ENCODE results near the gene ARID3C. TPM values are rescaled to one million over a fixed set of nuclear protein-coding genes. Genes with fewer than 3 reads are reported as not detected.

The ARID3C gene
- total RNA-seq, 2 experiments from 2014 or later: 0.29 to 0.37 TPM

DNA sequence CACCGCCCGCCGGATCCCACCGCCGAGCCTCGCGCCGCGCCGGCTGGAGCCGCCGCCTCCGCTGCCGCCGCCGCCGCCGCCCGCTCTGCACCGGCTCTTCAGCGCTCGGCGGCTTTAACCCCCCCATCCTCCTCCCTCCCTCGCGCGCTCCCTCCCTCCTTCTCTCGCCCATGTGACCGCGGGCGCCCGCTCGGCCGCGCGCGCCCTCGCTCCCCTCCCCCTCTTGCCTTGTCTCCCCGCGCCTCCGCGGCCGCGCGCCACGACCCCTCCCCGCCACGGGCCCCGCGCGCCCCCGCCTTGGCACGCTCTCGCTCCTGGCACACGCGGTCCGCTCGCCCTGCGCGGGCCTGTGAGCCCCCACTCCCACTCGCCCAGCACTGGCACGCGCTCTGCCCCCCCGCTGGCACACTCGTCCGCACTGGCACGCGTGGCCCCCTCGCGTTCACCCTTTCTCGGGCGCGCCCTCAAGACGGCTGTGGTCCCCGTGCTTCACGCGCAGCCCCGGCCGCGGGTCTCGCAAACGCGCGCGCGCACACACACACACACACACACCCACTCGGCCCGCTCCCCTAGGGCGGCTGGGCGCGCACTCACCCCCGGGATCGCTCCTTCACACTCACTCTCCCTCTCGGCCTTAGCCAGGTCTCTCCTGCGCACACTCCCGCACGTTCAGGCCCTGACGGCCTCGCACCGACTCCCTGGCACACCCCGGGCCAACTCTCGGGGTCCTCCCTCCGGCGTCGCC lies 39.1 kb downstream of the ARID3C start, which contains the start of gene CNTFR:
Gene CNTFR, minus strand, starts transcription at position 89 of the 745 bp plus-strand sequence. CDS start 20,743 bp downstream, outside the sequence.
- no peak for DNase-seq
- Mint-ChIP-seq H3K27ac (no peak within 1 kb of the TSS), H3K9me3 (no peaks in the 10 kb centered on the region), H3K27me3 (ENCODE audit: low read depth) (peaks cover 73% of the 10 kb centered on the region), H3K36me3 (ENCODE audit: low read depth) (no peaks in the 10 kb centered on the region), H3K4me1 (ENCODE audit: low read depth) (peaks cover 22% of the 10 kb centered on the region), H3K4me3 (peak within 1 kb of the TSS; percentile 58)
- CTCF ChIA-PET: no interaction called here
- intact Hi-C loops (cut with micrococcal nuclease): loop anchor here (2.0 to 5.0 kb wide), 2 partner anchors 65 to 88 kb away; no protein-coding TSS in a partner anchor

DNA sequence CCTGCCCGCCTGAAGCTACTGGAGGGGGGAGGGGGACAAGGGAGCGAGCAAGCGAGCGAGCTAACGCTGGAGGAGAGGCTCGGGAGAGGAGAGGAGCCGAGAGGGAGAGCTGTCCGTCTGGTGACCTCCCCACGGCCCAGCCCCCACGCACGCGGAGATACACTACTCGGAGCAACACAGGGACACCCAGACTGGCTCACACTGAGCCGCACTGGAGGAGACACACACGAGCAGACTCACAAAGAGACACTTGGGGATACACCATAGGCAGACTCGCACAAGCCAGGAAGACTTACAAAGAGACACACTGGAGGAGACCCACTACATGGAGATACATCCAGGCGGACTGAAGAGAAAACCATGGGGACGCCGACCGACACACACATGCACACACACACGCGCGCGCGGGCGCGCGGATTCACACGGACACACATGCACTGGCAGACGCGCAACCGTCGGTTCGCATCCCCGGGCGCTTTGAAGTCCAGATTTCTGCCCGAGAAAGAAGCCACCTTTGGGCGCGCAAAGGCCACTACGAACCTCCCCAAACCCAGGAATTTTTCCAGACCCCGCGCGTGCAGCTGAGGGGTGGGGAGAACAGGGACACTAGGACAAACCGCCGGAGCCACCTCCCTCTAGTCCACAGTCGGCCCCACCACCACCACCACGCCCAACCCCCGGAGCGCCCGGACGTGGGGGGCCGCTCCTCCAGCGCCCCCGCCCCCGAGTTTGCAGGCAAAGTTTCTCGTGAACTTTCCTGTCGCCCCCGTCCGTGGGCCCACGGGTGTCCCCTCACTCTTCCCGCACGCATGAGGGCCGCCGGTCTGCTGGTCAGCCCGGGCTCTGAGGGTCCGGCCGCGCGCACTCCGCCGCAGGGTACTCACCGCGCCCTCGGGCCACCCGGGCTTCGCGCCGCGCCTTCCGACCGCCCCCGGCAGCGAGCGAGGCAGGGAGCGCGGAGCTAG lies 39.9 kb downstream of the ARID3C start:
- CTCF ChIA-PET: interaction anchor here (1.5 to 1.6 kb wide), 2 partner anchors 26 to 41 kb away, joined by 5 to 6 read pairs; no protein-coding TSS in a partner anchor
- no peaks in the 10 kb centered on the region for H3K36me3 Mint-ChIP-seq (ENCODE audit: low read depth)
- H3K9me3 Mint-ChIP-seq: no peaks in the 10 kb centered on the region
- intact Hi-C loops (cut with micrococcal nuclease): no loop called here
- peak overlapping the region; percentile 41 for H3K4me3 Mint-ChIP-seq
- peaks cover 73% of the 10 kb centered on the region for H3K27me3 Mint-ChIP-seq (ENCODE audit: low read depth)
- DNase-seq: no peak
- H3K4me1 Mint-ChIP-seq (ENCODE audit: low read depth): peaks cover 22% of the 10 kb centered on the region
- H3K27ac Mint-ChIP-seq: no peak overlapping the region

DNA sequence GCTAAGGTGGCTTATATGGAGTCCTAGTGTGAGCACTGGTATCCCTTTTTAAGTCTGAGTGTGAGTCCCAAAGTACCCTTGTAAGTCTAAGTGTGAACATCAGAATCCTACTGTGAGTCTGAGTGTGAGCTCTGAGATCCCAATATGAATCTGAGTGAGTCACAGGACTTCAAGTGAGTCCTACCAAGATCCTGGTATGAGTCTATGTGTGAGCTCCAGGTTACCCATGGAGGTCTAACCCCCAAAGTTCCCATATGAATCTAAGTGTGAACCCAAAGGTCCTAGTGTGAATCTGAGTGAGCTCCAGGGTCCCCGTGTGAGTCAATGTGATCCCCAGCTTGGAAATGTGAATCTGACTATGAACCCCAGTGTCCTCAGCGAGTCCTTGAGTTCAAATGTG lies 41.6 kb downstream of the ARID3C start:
- Mint-ChIP-seq H3K27me3 (ENCODE audit: low read depth) (peaks cover 63% of the 10 kb centered on the region), H3K4me1 (ENCODE audit: low read depth) (peaks cover 21% of the 10 kb centered on the region), H3K9me3 (no peaks in the 10 kb centered on the region), H3K27ac (no peak overlapping the region), H3K36me3 (ENCODE audit: low read depth) (no peaks in the 10 kb centered on the region), H3K4me3 (no peak overlapping the region)
- no peak for DNase-seq
- CTCF ChIA-PET: interaction anchor here (0.7 to 1.7 kb wide), 8 partner anchors 17 to 210 kb away, joined by 3 to 6 read pairs (median 4); no protein-coding TSS in a partner anchor
- intact Hi-C loops (cut with micrococcal nuclease): no loop called here

DNA sequence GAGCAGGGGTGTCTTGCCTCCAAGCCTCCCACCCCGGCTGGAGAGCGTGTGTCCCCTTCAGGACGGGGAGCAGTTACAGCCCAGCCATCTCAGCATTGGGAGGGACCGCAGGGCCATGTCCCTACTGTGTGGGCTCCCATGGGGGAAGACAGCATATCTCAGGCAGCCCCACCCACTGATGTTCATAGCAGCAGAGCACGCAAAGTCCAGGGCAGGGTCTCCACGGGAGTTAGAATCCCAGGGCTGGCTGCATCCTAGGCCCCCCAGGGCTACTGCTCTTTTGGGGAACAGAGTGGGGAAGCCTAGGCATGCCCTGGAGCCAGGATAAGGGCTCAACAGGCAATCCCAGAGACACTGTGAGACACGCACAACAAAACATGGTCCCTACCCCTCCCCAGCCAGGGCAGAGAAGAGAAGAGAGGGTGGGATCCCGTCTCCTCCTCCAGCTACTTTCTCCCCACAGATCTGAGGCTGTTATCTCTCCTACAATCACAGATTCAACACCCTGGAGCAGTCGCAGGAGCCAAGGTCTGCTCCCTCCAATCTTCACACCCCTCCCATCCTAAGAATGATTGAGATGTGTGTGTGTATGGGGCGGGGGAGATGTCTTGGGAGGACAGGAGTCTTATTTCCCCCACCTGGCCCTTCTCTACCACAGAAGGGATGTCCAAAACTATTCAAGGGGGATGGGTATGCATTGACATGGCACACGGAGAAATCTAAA lies 42.8 kb downstream of the ARID3C start:
- Mint-ChIP-seq H3K9me3 (no peaks in the 10 kb centered on the region), H3K4me1 (ENCODE audit: low read depth) (peaks cover 17% of the 10 kb centered on the region), H3K36me3 (ENCODE audit: low read depth) (no peaks in the 10 kb centered on the region), H3K27me3 (ENCODE audit: low read depth) (peaks cover 59% of the 10 kb centered on the region), H3K27ac (no peak overlapping the region), H3K4me3 (no peak overlapping the region)
- DNase-seq: no peak
- CTCF ChIA-PET: interaction anchor here (1.1 to 1.3 kb wide), 2 partner anchors 48 to 182 kb away, joined by 3 read pairs; no protein-coding TSS in a partner anchor
- intact Hi-C loops (cut with micrococcal nuclease): no loop called here

DNA sequence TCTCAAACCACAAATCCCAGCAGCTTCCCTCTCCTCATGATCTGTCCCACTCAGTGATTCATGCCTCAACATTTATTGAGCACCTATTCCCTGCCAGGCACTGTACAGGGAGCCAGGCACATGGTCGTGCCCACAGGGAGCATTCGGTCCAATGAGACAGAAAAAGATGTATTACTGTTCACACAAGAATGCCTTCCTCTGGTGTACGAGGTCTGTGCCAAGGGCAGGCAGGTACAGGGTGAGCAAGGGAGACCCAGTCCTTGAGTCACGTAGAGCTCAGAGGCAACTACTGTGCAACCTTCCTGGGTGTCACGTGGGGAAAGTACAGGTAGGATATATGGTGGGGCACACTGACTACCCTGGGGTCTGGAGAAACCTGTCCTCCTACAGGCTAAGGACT lies 43.9 kb downstream of the ARID3C start:
- H3K4me3 Mint-ChIP-seq: no peak overlapping the region
- DNase-seq: no peak
- no peaks in the 10 kb centered on the region for H3K9me3 Mint-ChIP-seq
- peaks cover 7% of the 10 kb centered on the region for H3K4me1 Mint-ChIP-seq (ENCODE audit: low read depth)
- CTCF ChIA-PET: interaction anchor here (0.6 to 1.3 kb wide), 3 partner anchors 33 to 181 kb away, joined by 3 read pairs; no protein-coding TSS in a partner anchor
- intact Hi-C loops (cut with micrococcal nuclease): no loop called here
- no peak overlapping the region for H3K27ac Mint-ChIP-seq
- H3K27me3 Mint-ChIP-seq (ENCODE audit: low read depth): peaks cover 62% of the 10 kb centered on the region
- no peaks in the 10 kb centered on the region for H3K36me3 Mint-ChIP-seq (ENCODE audit: low read depth)

DNA sequence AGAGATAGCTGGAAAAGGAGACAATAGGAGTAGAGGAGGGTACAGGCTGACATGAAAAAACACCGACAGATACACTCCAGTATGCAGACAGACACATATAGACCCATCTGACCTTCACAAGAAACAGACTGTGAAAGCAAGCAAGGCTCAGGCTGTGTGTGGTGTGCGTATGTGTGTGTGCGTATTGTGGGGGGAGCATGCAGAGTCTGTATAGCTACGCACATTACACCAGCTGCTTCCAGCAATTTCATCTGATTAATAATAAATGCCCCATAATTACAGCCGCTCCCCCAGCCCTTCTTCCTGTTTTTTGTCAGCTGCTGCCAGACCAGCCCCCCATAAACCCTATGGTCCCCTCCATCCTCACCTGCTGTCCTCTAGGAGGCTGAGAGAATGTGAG lies 46.1 kb downstream of the ARID3C start:
- Mint-ChIP-seq H3K36me3 (ENCODE audit: low read depth) (no peaks in the 10 kb centered on the region), H3K4me3 (no peak overlapping the region), H3K27me3 (ENCODE audit: low read depth) (peaks cover 61% of the 10 kb centered on the region), H3K4me1 (ENCODE audit: low read depth) (no peaks in the 10 kb centered on the region), H3K9me3 (no peaks in the 10 kb centered on the region), H3K27ac (no peak overlapping the region)
- no peak for DNase-seq
- intact Hi-C loops (cut with micrococcal nuclease): no loop called here
- CTCF ChIA-PET: interaction anchor here (0.6 to 2.9 kb wide), 6 partner anchors 9 to 179 kb away, joined by 3 to 10 read pairs (median 4); no protein-coding TSS in a partner anchor

DNA sequence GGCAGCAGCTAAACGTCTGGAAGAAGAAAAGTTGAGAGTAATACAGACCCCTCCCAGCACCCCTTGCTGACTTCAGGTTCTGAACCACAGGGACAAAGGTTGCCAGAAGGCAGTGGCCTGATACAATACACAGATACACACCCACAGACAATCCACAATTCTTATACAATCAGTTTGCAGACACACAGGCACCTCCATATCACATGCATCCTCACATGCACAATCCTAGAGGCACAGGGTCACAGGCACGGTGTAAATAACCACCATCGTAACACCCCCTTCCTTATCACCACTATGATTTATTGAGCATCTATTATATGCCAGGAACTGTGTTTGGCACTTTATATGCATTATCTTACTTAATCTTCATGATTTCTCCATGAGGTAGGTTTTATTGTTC lies 47.5 kb downstream of the ARID3C start:
- Mint-ChIP-seq H3K27ac (no peak overlapping the region), H3K4me3 (no peak overlapping the region)
- intact Hi-C loops (cut with micrococcal nuclease): no loop called here

DNA sequence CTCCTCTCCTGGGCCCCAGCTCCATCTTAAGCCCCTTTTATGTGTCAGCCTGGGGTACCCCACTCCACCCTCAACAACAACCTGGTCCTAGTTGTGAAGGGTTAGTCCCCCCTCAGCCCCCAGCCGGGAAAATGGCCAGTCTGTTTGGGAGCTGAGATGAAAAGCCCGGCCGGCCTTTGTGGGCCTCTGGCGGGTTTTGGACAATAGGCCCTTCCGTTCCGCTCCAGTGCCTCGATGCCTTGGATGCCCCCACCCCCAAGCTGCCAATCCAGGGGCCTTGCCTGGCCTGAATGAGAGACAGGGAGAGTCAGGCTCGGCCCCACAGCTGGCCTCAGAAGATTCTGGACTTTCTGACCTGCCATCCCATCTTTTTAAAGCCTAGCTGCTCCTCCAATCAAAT lies 48.5 kb downstream of the ARID3C start:
- no peaks in the 10 kb centered on the region for H3K36me3 Mint-ChIP-seq (ENCODE audit: low read depth)
- H3K9me3 Mint-ChIP-seq: no peaks in the 10 kb centered on the region
- DNase-seq: no peak
- peaks cover 8% of the 10 kb centered on the region for H3K4me1 Mint-ChIP-seq (ENCODE audit: low read depth)
- intact Hi-C loops (cut with micrococcal nuclease): no loop called here
- H3K4me3 Mint-ChIP-seq: no peak overlapping the region
- CTCF ChIA-PET: interaction anchor here (1.0 to 4.0 kb wide), 4 partner anchors 11 to 176 kb away, joined by 3 to 20 read pairs (median 6); no protein-coding TSS in a partner anchor
- H3K27ac Mint-ChIP-seq: no peak overlapping the region
- peaks cover 60% of the 10 kb centered on the region for H3K27me3 Mint-ChIP-seq (ENCODE audit: low read depth)

More for the DNA sequence above, 47.5 kb downstream of the ARID3C start:
- peaks cover 8% of the 10 kb centered on the region for H3K4me1 Mint-ChIP-seq (ENCODE audit: low read depth)
- CTCF ChIA-PET: interaction anchor here (0.7 to 2.9 kb wide), 4 partner anchors 10 to 33 kb away, joined by 3 to 10 read pairs (median 4); no protein-coding TSS in a partner anchor
- no peaks in the 10 kb centered on the region for H3K36me3 Mint-ChIP-seq (ENCODE audit: low read depth)
- DNase-seq: no peak
- peaks cover 60% of the 10 kb centered on the region for H3K27me3 Mint-ChIP-seq (ENCODE audit: low read depth)
- H3K9me3 Mint-ChIP-seq: no peaks in the 10 kb centered on the region

DNA sequence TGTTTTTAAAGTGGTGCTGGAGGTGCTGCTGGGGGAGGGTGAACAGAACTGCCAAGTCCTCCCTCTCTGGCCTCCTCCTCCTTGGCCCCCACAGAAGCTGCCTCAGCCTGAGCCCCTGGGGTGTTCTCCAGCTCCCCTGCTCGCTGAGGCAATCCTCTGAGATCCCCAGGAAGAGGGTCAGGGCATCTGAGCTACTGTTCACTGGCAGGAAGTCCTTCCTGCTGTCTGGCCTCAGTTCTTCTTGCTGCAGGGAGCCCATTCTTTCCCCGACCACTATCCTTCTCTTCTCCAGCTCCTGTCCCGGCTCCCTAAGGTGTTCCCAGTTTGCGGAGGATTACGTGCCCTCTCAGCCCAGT lies 49.1 kb downstream of the ARID3C start:
- H3K9me3 Mint-ChIP-seq: no peaks in the 10 kb centered on the region
- peaks cover 60% of the 10 kb centered on the region for H3K27me3 Mint-ChIP-seq (ENCODE audit: low read depth)
- H3K27ac Mint-ChIP-seq: no peak overlapping the region
- H3K4me3 Mint-ChIP-seq: no peak overlapping the region
- peaks cover 8% of the 10 kb centered on the region for H3K4me1 Mint-ChIP-seq (ENCODE audit: low read depth)
- no peak for DNase-seq
- CTCF ChIA-PET: interaction anchor here (1.0 to 4.0 kb wide), 4 partner anchors 12 to 176 kb away, joined by 3 to 20 read pairs (median 6); no protein-coding TSS in a partner anchor
- intact Hi-C loops (cut with micrococcal nuclease): no loop called here
- no peaks in the 10 kb centered on the region for H3K36me3 Mint-ChIP-seq (ENCODE audit: low read depth)

DNA sequence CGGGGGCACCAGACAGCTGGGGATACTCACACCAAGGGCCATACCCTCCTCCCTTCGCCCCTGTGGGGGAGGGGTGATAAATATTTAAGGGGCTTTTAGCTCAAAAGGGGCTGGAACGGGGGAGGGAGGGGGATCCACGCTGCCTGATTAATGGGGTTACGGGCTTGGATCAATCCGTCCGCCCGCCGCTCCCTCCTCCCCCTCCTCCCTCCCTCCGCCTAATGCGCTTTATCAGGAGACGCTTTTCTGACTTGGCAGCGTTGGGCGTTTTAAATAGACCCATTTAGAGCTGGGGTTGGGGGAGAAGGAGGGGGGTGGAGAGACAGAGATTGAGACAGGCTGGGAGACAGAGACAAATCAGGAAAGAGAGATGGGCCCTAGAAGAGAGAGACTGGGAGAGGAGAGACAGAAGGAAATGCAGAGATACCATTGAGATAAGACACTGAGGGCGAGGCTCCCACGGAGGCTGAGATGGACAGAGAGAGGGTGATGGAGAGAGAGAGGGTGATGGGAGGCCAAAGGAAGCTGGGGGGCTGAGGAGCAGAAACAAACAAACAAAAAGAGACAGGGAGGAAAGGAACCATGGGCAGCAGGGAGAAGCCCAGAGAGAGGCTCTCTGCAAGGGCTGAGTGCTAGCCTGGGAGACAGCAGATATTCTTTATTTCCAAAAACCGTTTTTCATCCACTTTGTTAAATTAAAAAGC lies 49.6 kb downstream of the ARID3C start:
- peaks cover 8% of the 10 kb centered on the region for H3K4me1 Mint-ChIP-seq (ENCODE audit: low read depth)
- intact Hi-C loops (cut with micrococcal nuclease): no loop called here
- no peak for DNase-seq
- H3K4me3 Mint-ChIP-seq: no peak overlapping the region
- peaks cover 60% of the 10 kb centered on the region for H3K27me3 Mint-ChIP-seq (ENCODE audit: low read depth)
- no peaks in the 10 kb centered on the region for H3K36me3 Mint-ChIP-seq (ENCODE audit: low read depth)
- H3K9me3 Mint-ChIP-seq: no peaks in the 10 kb centered on the region
- no peak overlapping the region for H3K27ac Mint-ChIP-seq
- CTCF ChIA-PET: interaction anchor here (1.0 to 4.0 kb wide), 4 partner anchors 12 to 175 kb away, joined by 3 to 20 read pairs (median 6); no protein-coding TSS in a partner anchor
